PFSK-1 (cell line): ENCODE data around the gene BIK.

ENCODE experiments used
- FOXP2 ChIP-seq: optimal IDR thresholded peaks from 2 replicates; pipeline ENCODE3; 2011; ENCODE audit warnings: borderline replicate concordance, control low read depth, inconsistent platforms; ENCODE audit not compliant: insufficient read depth; ENCODE audit errors: extremely low read length, extremely low read depth
- POLR2AphosphoS5 ChIP-seq: IDR thresholded peaks from 2 replicates; pipeline ENCODE4 v1.6.1; 2012; ENCODE audit warnings: low read depth, mild to moderate bottlenecking, control low read depth, low read length, moderate library complexity
- REST ChIP-seq, 2 experiments: IDR thresholded peaks; 2 replicates each; pipeline versions ENCODE4 v1.6.1 to v1.8.0; 2011 to 2012; ENCODE audit warnings: low read depth in 2 of 2, low read length in 2 of 2, control low read depth in 1 of 2, inconsistent platforms in 1 of 2, mild to moderate bottlenecking in 1 of 2, moderate library complexity in 1 of 2; ENCODE audit not compliant: insufficient read depth in 1 of 2
- SIN3A ChIP-seq: IDR thresholded peaks from 2 replicates; pipeline ENCODE4 v1.6.1; 2012; ENCODE audit warnings: mild to moderate bottlenecking, low read length, moderate library complexity, borderline replicate concordance; ENCODE audit not compliant: insufficient read depth
- TAF1 ChIP-seq: IDR thresholded peaks from 2 replicates; pipeline ENCODE4 v1.6.1; 2012; ENCODE audit warnings: low read length, control low read depth, borderline replicate concordance; ENCODE audit not compliant: insufficient read depth

Gene BIK

DNA sequence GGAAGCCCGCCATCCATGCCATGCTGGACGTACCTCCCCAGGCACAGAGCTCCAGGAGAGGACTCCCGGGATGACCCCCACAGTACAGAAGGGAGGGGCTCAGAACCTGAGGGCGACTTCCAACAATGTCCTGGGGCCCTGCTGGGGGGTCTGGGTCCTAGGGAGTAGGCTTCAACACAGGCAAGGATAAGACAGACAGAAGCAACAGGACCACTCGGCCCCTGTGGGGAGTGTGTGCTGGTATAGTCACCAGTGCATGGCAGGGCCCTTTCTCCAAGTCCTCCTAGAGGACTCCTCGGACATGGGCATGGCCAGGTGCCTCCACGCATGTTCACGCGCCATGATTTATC lies 59.6 kb downstream of the BIK start:
- no peak for TF ChIP-seq FOXP2
- no peak for TF ChIP-seq POLR2AphosphoS5
- no peak for TF ChIP-seq SIN3A
- no peak for TF ChIP-seq REST (IDR thresholded peaks at IDR 0.05; ENCODE audit: insufficient read depth in 1 of 2, low read depth in 2 of 2, low read length in 2 of 2)
- TF ChIP-seq TAF1, result no peak

DNA sequence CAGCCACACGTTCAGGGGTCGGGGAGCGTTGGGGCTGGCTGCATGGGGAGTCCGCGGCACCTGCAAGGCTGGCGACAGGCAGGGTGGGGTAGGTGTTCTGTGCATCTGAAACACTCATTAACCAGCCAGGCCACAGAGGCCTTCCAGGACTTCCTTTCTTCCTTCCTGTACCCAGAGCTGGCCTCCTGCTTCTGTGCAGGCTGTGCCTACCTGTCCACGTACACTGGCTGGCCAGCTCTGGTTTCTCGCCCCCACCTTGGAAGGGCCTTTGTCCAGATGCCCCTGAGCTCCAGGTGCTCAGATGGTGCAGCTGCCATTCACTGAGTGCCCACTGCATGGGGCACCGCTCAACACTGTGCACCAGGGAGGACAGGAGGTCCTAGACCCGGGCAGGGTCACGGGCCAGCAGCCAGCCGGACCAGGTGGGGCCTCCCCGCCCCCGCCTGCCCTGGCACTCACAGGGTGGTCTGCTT lies 60.5 kb downstream of the BIK start:
- no peak for TF ChIP-seq POLR2AphosphoS5
- no peak for TF ChIP-seq TAF1
- TF ChIP-seq REST (IDR thresholded peaks at IDR 0.05; ENCODE audit: insufficient read depth in 1 of 2, low read depth in 2 of 2, low read length in 2 of 2), result no peak
- TF ChIP-seq FOXP2, result no peak
- TF ChIP-seq SIN3A, result no peak

GRCh38 chr22:43171607-43172006 lies 61.1 kb downstream of the BIK start:
- no peak for TF ChIP-seq POLR2AphosphoS5
- no peak for TF ChIP-seq TAF1
- TF ChIP-seq FOXP2, result no peak
- no peak for TF ChIP-seq REST (IDR thresholded peaks at IDR 0.05; ENCODE audit: insufficient read depth in 1 of 2, low read depth in 2 of 2, low read length in 2 of 2)
- TF ChIP-seq SIN3A, result no peak

DNA sequence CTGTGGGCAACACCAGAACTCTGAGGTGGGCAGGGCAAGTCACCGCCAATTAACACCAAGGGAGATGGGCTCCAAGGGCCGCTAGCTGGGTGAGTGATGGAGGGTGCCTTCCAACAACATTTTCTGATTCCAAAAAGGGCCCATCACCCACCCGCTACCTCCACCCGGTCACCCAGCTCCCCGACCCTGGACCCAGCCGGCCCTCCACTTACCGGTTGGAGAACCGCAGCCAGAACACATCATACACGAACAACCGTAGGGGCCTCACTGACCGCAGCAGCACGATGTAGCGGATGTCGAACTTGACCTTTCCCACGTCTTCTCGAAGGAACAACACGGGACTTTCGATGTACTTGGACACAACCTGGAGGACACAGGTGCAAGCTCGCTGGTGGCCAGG lies 61.6 kb downstream of the BIK start:
- TF ChIP-seq FOXP2 (no peak), REST (IDR thresholded peaks at IDR 0.05; ENCODE audit: insufficient read depth in 1 of 2, low read depth in 2 of 2, low read length in 2 of 2) (no peak), POLR2AphosphoS5 (no peak), SIN3A (no peak), TAF1 (no peak)

- TF ChIP-seq REST (IDR thresholded peaks at IDR 0.05; ENCODE audit: insufficient read depth in 1 of 2, low read depth in 2 of 2, low read length in 2 of 2), result no peak
- no peak for TF ChIP-seq FOXP2
- no peak for TF ChIP-seq POLR2AphosphoS5
- no peak for TF ChIP-seq TAF1
- TF ChIP-seq SIN3A, result no peak
Observed at GRCh38 chr22:43173566-43173965, 63.0 kb downstream of the BIK start.
